Testis (tissue), 2 donors: ENCODE data around the gene GNB1L.

Experiments used
- POLR2A ChIP-seq: fragments of 450-650 bp; IDR thresholded peaks from one replicate; pipeline ENCODE4 v1.6.1; 2017; ENCODE audit warnings: antibody characterized with exemption, mild to moderate bottlenecking, moderate library complexity
- TF ChIP-seq, protein P1 (sequence below), 3 experiments: fragments of 450-650 bp in 2 of 3; fragments of 200-600 bp in 1 of 3; sonication (generic) in 1 of 3; IDR thresholded peaks; one replicate each; pipeline ENCODE4 v1.5.1; 2016 to 2019; ENCODE audit warnings: antibody characterized with exemption in 3 of 3, mild to moderate bottlenecking in 2 of 3, moderate library complexity in 1 of 3

- TF ChIP-seq, protein P1, sequence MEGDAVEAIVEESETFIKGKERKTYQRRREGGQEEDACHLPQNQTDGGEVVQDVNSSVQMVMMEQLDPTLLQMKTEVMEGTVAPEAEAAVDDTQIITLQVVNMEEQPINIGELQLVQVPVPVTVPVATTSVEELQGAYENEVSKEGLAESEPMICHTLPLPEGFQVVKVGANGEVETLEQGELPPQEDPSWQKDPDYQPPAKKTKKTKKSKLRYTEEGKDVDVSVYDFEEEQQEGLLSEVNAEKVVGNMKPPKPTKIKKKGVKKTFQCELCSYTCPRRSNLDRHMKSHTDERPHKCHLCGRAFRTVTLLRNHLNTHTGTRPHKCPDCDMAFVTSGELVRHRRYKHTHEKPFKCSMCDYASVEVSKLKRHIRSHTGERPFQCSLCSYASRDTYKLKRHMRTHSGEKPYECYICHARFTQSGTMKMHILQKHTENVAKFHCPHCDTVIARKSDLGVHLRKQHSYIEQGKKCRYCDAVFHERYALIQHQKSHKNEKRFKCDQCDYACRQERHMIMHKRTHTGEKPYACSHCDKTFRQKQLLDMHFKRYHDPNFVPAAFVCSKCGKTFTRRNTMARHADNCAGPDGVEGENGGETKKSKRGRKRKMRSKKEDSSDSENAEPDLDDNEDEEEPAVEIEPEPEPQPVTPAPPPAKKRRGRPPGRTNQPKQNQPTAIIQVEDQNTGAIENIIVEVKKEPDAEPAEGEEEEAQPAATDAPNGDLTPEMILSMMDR (IDR thresholded peaks at IDR 0.05), result no peak
- TF ChIP-seq POLR2A, result no peak
Measured at GRCh38 chr22:19782533-19782932, 72.1 kb downstream of the GNB1L start.
